Measurements from ENCODE around the gene ATN1.
"Not testable (repeated sequence)": the region's sequence is repeated elsewhere in the genome, so short reads cannot be mapped to it uniquely, and the experiment has no call there.

The ATN1 gene

GRCh38 chr12:6904280-6905276, 23.2 kb upstream of the ATN1 start, which contains the start of gene LRRC23:
Gene LRRC23 (plus strand): TSS chr12:6904822. CDS start chr12:6905634, 812 bp downstream.
- in situ Hi-C loops (cut with HindIII; ENCODE audit: low sequenced_read_pairs) = no loop called here

- in situ Hi-C loops (cut with HindIII; ENCODE audit: low sequenced_read_pairs) = no loop called here
These were observed 22.2 kb upstream of the ATN1 start for GRCh38 chr12:6905414-6906040.

- in situ Hi-C loops (cut with HindIII; ENCODE audit: low sequenced_read_pairs) = not testable (repeated sequence)
These were observed 19.6 kb upstream of the ATN1 start for GRCh38 chr12:6908141-6908540.

GRCh38 chr12:6909421-6910145, 18.2 kb upstream of the ATN1 start:
- in situ Hi-C loops (cut with HindIII; ENCODE audit: low sequenced_read_pairs) = no loop called here

- in situ Hi-C loops (cut with HindIII; ENCODE audit: low sequenced_read_pairs) = no loop called here
These were observed 15.4 kb upstream of the ATN1 start for GRCh38 chr12:6912164-6912935.

- in situ Hi-C loops (cut with HindIII; ENCODE audit: low sequenced_read_pairs) = no loop called here
These were observed 13.4 kb upstream of the ATN1 start, which contains the start of gene ENO2 for GRCh38 chr12:6914246-6914946. Gene ENO2 (plus strand): TSS chr12:6914580. CDS start chr12:6915833, 1,253 bp downstream.

- in situ Hi-C loops (cut with HindIII; ENCODE audit: low sequenced_read_pairs) = no loop called here
These were observed 12.6 kb upstream of the ATN1 start for GRCh38 chr12:6914947-6915788.

GRCh38 chr12:6915789-6916285, 11.9 kb upstream of the ATN1 start:
- in situ Hi-C loops (cut with HindIII; ENCODE audit: low sequenced_read_pairs) = no loop called here

GRCh38 chr12:6916426-6917200, 11.1 kb upstream of the ATN1 start:
- in situ Hi-C loops (cut with HindIII; ENCODE audit: low sequenced_read_pairs) = no loop called here

GRCh38 chr12:6917491-6918231, 10.1 kb upstream of the ATN1 start:
- in situ Hi-C loops (cut with HindIII; ENCODE audit: low sequenced_read_pairs) = no loop called here

GRCh38 chr12:6919588-6919987, 8.2 kb upstream of the ATN1 start:
- in situ Hi-C loops (cut with HindIII; ENCODE audit: low sequenced_read_pairs) = no loop called here

GRCh38 chr12:6921539-6921938, 6.2 kb upstream of the ATN1 start:
- in situ Hi-C loops (cut with HindIII; ENCODE audit: low sequenced_read_pairs) = no loop called here

GRCh38 chr12:6921996-6922946, 5.5 kb upstream of the ATN1 start:
- in situ Hi-C loops (cut with HindIII; ENCODE audit: low sequenced_read_pairs) = no loop called here

GRCh38 chr12:6923003-6923732, 4.6 kb upstream of the ATN1 start:
- in situ Hi-C loops (cut with HindIII; ENCODE audit: low sequenced_read_pairs) = no loop called here

GRCh38 chr12:6923851-6924250, 3.9 kb upstream of the ATN1 start:
- in situ Hi-C loops (cut with HindIII; ENCODE audit: low sequenced_read_pairs) = no loop called here

- in situ Hi-C loops (cut with HindIII; ENCODE audit: low sequenced_read_pairs) = loop anchor here (5.0 kb wide), 1 partner anchor 38 kb away; no protein-coding TSS in a partner anchor
These were observed 2.6 kb upstream of the ATN1 start for GRCh38 chr12:6925239-6925539.
